ENCODE measurements around the gene NIPAL3. TPM values are rescaled to one million over a fixed set of nuclear protein-coding genes. Genes with fewer than 3 reads are reported as not detected.
"Not testable (repeated sequence)": the region's sequence is repeated elsewhere in the genome, so short reads cannot be mapped to it uniquely, and the experiment has no call there.

The NIPAL3 gene
- total RNA-seq, 1 donor from 2014 or later = 73.9 TPM

- no peak for DNase-seq (ENCODE audit: low spot score in 2 of 2)
- no peak for TF ChIP-seq CTCF (IDR thresholded peaks at IDR 0.05)
- intact Hi-C loops (cut with DNase I) = no loop called here
- Histone ChIP-seq H3K27ac (no peak overlapping the region), H3K9me3 (no peaks in the 10 kb centered on the region), H3K4me1 (no peaks in the 10 kb centered on the region), H3K4me3 (no peak overlapping the region), H3K27me3 (no peaks in the 10 kb centered on the region), H3K36me3 (no peaks in the 10 kb centered on the region)
Observed at GRCh38 chr1:24442764-24443163, 27.2 kb downstream of the NIPAL3 start.

- intact Hi-C loops (cut with DNase I) = no loop called here
- H3K4me3 ChIP-seq = no peak overlapping the region
- H3K36me3 ChIP-seq = no peaks in the 10 kb centered on the region
- TF ChIP-seq CTCF (IDR thresholded peaks at IDR 0.05) = no peak
- no peak for DNase-seq (ENCODE audit: low spot score in 2 of 2)
- no peak overlapping the region for H3K27ac ChIP-seq
- no peaks in the 10 kb centered on the region for H3K27me3 ChIP-seq
- no peaks in the 10 kb centered on the region for H3K4me1 ChIP-seq
- no peaks in the 10 kb centered on the region for H3K9me3 ChIP-seq
Observed at GRCh38 chr1:24443241-24443656, 27.6 kb downstream of the NIPAL3 start.

GRCh38 chr1:24446446-24446845, 30.8 kb downstream of the NIPAL3 start:
- H3K27ac ChIP-seq; H3K4me3 ChIP-seq; H3K27me3 ChIP-seq; H3K4me1 ChIP-seq; DNase-seq (ENCODE audit: low spot score in 2 of 2); intact Hi-C loops (cut with DNase I); H3K9me3 ChIP-seq; H3K36me3 ChIP-seq: not testable (repeated sequence)

- no peak for DNase-seq (ENCODE audit: low spot score in 2 of 2)
- no peak for TF ChIP-seq CTCF (IDR thresholded peaks at IDR 0.05)
- Histone ChIP-seq H3K4me3 (no peak overlapping the region), H3K27me3 (no peaks in the 10 kb centered on the region), H3K4me1 (no peaks in the 10 kb centered on the region), H3K9me3 (no peaks in the 10 kb centered on the region), H3K27ac (no peak overlapping the region), H3K36me3 (peaks cover 0 to 3% of the 10 kb centered on the region in 2 donors)
- intact Hi-C loops (cut with DNase I) = no loop called here
Observed at GRCh38 chr1:24450316-24450715, 34.7 kb downstream of the NIPAL3 start.

- peaks cover 0 to 5% of the 10 kb centered on the region in 2 donors for H3K36me3 ChIP-seq
- no peak overlapping the region for H3K27ac ChIP-seq
- no peaks in the 10 kb centered on the region for H3K9me3 ChIP-seq
- no peaks in the 10 kb centered on the region for H3K27me3 ChIP-seq
- no peak for DNase-seq (ENCODE audit: low spot score in 2 of 2)
- intact Hi-C loops (cut with DNase I) = no loop called here
- H3K4me3 ChIP-seq = no peak overlapping the region
- no peaks in the 10 kb centered on the region for H3K4me1 ChIP-seq
- TF ChIP-seq CTCF (IDR thresholded peaks at IDR 0.05) = no peak
Observed at GRCh38 chr1:24450857-24451397, 35.3 kb downstream of the NIPAL3 start.

GRCh38 chr1:24451746-24452145, 36.1 kb downstream of the NIPAL3 start:
- Histone ChIP-seq H3K36me3 (peaks cover 0 to 8% of the 10 kb centered on the region in 2 donors), H3K27ac (no peak overlapping the region), H3K9me3 (no peaks in the 10 kb centered on the region), H3K4me3 (no peak overlapping the region), H3K27me3 (no peaks in the 10 kb centered on the region), H3K4me1 (no peaks in the 10 kb centered on the region)
- no peak for TF ChIP-seq CTCF (IDR thresholded peaks at IDR 0.05)
- DNase-seq (ENCODE audit: low spot score in 2 of 2) = no peak
- intact Hi-C loops (cut with DNase I) = no loop called here

Measured in ascending aorta (tissue), 2 donors.